Measurements from ENCODE around the gene RASAL2. TPM values are rescaled to one million over a fixed set of nuclear protein-coding genes. Genes with fewer than 3 reads are reported as not detected.
A peak's percentile ranks its signal among the peaks of the same experiment; 100 is the strongest.

The RASAL2 gene
- total and polyA plus RNA-seq, 2 of the 4 experiments (the other 2 are of a cell fraction) = 13.1 to 20.6 TPM

DNA sequence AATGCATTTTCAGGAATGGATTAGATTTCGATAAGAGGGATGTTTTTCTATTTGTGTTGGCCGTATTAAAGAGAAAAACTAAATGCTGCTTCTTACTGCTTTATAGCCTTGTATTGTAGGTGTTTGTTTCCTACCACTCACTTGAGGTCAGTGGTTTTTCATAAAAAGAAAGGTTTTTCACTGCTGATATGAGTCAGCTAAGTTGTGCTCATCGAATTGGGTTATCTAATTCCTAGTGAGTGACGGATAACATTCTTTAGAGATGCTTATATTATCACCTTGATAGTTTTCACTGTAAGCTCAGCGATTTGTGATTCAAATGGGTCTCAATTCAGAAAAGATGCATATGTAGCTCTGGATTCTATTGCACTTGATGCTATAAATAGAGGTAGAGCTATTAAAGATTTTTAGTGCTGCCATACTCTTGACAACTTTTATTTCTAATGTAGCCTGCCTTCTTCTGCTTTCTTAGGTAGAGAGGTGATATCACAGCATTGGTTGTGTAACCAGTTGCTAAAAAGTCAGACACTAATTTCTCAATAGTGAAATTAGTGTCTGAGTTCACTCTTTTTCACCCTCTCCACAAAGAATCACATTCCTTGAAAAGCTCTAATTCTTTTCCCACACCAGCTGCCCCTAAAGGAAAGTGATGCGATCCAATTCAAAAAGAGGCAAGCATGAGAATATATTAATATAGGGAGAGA is 180.0 kb downstream of the RASAL2 start:
- no peaks in the 10 kb centered on the region for H3K27me3 ChIP-seq (ENCODE audit: control insufficient read depth, insufficient read depth, low read length)
- H2BK15ac ChIP-seq (ENCODE audit: low read depth, low read length) = no peak overlapping the region
- H2BK20ac ChIP-seq (ENCODE audit: low read depth, low read length) = no peak overlapping the region
- H2AFZ ChIP-seq (replicated peaks; ENCODE audit: low read length, poor library complexity) = no peak overlapping the region
- ChIA-PET CTCF (interaction anchor here (0.6 to 1.3 kb wide), 2 partner anchors 10 to 899 kb away, joined by 3 to 8 read pairs; no protein-coding TSS in a partner anchor), POLR2A (ENCODE audit: unreplicated experiment) (no interaction called here)
- no peak overlapping the region for H4K91ac ChIP-seq (ENCODE audit: insufficient read depth, low read depth, low read length)
- no peak overlapping the region for H3K18ac ChIP-seq (ENCODE audit: low read depth, low read length)
- peaks cover 5% of the 10 kb centered on the region; the same call in 1 of the 2 replicates for H3K9me1 ChIP-seq (ENCODE audit: insufficient read depth, low read length)
- no CpG with 5 or more reads among the region's 6 CpGs for WGBS, 2 experiments (ENCODE audit: extremely low coverage in 2 of 2, insufficient read length in 1 of 2)
- H3K9ac ChIP-seq (ENCODE audit: low read depth, low read length) = no peak overlapping the region
- dilution Hi-C loops (cut with HindIII; ENCODE audit: low sequenced_read_pairs, unreplicated experiment) (no loop called here), in situ Hi-C loops (cut with MboI; ENCODE audit: low sequenced_read_pairs) (loop anchor here (10.0 kb wide), 1 partner anchor 169 kb away; no protein-coding TSS in a partner anchor), intact Hi-C loops (cut with micrococcal nuclease) (loop anchor here (1.0 to 10.0 kb wide), 2 partner anchors 137 to 1379 kb away; no protein-coding TSS in a partner anchor)
- peaks cover 23 to 34% of the 10 kb centered on the region in 2 experiments for H3K79me1 ChIP-seq (ENCODE audit: low read depth in 1 of 2, low read length in 2 of 2)
- H3K4ac ChIP-seq (ENCODE audit: low read depth, low read length) = no peak overlapping the region
- TF ChIP-seq CHD1 (IDR thresholded peaks at IDR 0.05; ENCODE audit: low read depth, low read length) (no peak), POLR2A (IDR thresholded peaks at IDR 0.05; ENCODE audit: low read depth, low read length) (no peak), RFX5 (IDR thresholded peaks at IDR 0.05; ENCODE audit: low read depth, low read length) (no peak)
- TF ChIP-seq, protein P1, sequence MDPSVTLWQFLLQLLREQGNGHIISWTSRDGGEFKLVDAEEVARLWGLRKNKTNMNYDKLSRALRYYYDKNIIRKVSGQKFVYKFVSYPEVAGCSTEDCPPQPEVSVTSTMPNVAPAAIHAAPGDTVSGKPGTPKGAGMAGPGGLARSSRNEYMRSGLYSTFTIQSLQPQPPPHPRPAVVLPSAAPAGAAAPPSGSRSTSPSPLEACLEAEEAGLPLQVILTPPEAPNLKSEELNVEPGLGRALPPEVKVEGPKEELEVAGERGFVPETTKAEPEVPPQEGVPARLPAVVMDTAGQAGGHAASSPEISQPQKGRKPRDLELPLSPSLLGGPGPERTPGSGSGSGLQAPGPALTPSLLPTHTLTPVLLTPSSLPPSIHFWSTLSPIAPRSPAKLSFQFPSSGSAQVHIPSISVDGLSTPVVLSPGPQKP (IDR thresholded peaks at IDR 0.05; ENCODE audit: borderline replicate concordance, low read depth, low read length) = no peak
- no peak overlapping the region for H2AK5ac ChIP-seq (ENCODE audit: low read depth, low read length)
- H2BK120ac ChIP-seq (ENCODE audit: low read depth, low read length) = no peak overlapping the region
- no TSS peak for BruUV-seq (replicated peaks)
- H3K9me3 ChIP-seq (ENCODE audit: control insufficient read depth, insufficient read depth, low read length) = no peaks in the 10 kb centered on the region
- H2BK5ac ChIP-seq (ENCODE audit: low read depth, low read length, poor library complexity, severe bottlenecking) = no peak overlapping the region
- H3K4me3 ChIP-seq (ENCODE audit: insufficient read depth, low read depth, low read length) = no peak overlapping the region
- DNase-seq (peak; percentile 52), ATAC-seq (ENCODE audit: low read depth) (no peak)
- no peak overlapping the region for H3K23ac ChIP-seq (ENCODE audit: low read depth, low read length)
- H3K4me1 ChIP-seq (ENCODE audit: control insufficient read depth, insufficient read depth, low read length) = peaks cover 9% of the 10 kb centered on the region
- no peaks in the 10 kb centered on the region for H3K36me3 ChIP-seq (ENCODE audit: control insufficient read depth, insufficient read depth, low read length)
- H3K4me2 ChIP-seq (ENCODE audit: low read depth, low read length) = peak overlapping the region; percentile 15; the same call in 1 of the 2 replicates
- H3K14ac ChIP-seq (replicated peaks; ENCODE audit: low read depth, low read length) = no peak overlapping the region
- H3K56ac ChIP-seq (ENCODE audit: extremely low read depth, insufficient read depth, low read length) = no peak overlapping the region
- H3K27ac ChIP-seq (ENCODE audit: insufficient read depth, low read length) = no peak overlapping the region
- no peaks in the 10 kb centered on the region for H4K20me1 ChIP-seq (ENCODE audit: insufficient read depth, low read length)
- no peak overlapping the region for H2AK9ac ChIP-seq (replicated peaks; ENCODE audit: low read depth, low read length, poor library complexity)
- no peak overlapping the region for H4K5ac ChIP-seq (ENCODE audit: low read depth, low read length)
- H4K8ac ChIP-seq (ENCODE audit: low read depth in 2 of 2, low read length in 2 of 2) = no peak overlapping the region
